Mesothelial cell of epicardium (in vitro differentiated cells): ENCODE data around the gene DLK1. TPM values are rescaled to one million over a fixed set of nuclear protein-coding genes. Genes with fewer than 3 reads are reported as not detected.

Source experiments
- DNase-seq, 2 experiments: peaks; one replicate each; pipeline ENCODE4 v3.0.0; 2021; ENCODE audit warnings: low spot score in 2 of 2; ENCODE audit not compliant: unreplicated experiment in 2 of 2
- H3K27ac Mint-ChIP-seq: 2 replicates; pipeline ENCODE4 v1.8.0; 2021; ENCODE audit warnings: mixed read lengths
- H3K27me3 Mint-ChIP-seq: 2 replicates; pipeline ENCODE4 v1.8.0; 2021; ENCODE audit warnings: low read depth, mixed read lengths
- H3K36me3 Mint-ChIP-seq: 2 replicates; pipeline ENCODE4 v1.8.0; 2021; ENCODE audit warnings: mixed read lengths
- H3K4me1 Mint-ChIP-seq: 2 replicates; pipeline ENCODE4 v1.8.0; 2021; ENCODE audit warnings: mixed read lengths
- H3K4me3 Mint-ChIP-seq: 2 replicates; pipeline ENCODE4 v1.8.0; 2021; ENCODE audit warnings: mild to moderate bottlenecking, moderate library complexity, mixed read lengths
- H3K9me3 Mint-ChIP-seq: 2 replicates; pipeline ENCODE4 v1.8.0; 2021; ENCODE audit warnings: mixed read lengths
- CTCF ChIP-seq: fragments of 200-600 bp; sonication (generic); IDR thresholded peaks from one replicate; pipeline ENCODE4 v1.5.0; 2021; ENCODE audit warnings: antibody characterized with exemption; ENCODE audit not compliant: unreplicated experiment
- total RNA-seq: library from RNA; stranded (reverse); gene quantifications from 3 replicates; pipeline ENCODE4 v1.2.1, GENCODE V29; 2021

Gene DLK1
- total RNA-seq, 1 donor from 2014 or later, result 1,080 TPM

GRCh38 chr14:100693877-100694578, 32.7 kb upstream of the DLK1 start:
- TF ChIP-seq CTCF, result no peak
- no peaks in the 10 kb centered on the region for H3K36me3 Mint-ChIP-seq
- H3K27ac Mint-ChIP-seq, result peak overlapping the region; percentile 36
- no peaks in the 10 kb centered on the region for H3K27me3 Mint-ChIP-seq
- H3K4me3 Mint-ChIP-seq, result no peak overlapping the region
- no peaks in the 10 kb centered on the region for H3K9me3 Mint-ChIP-seq
- DNase-seq, result no peak
- peaks cover 66% of the 10 kb centered on the region for H3K4me1 Mint-ChIP-seq

GRCh38 chr14:100694579-100695422, 31.9 kb upstream of the DLK1 start:
- DNase-seq, result no peak
- H3K4me3 Mint-ChIP-seq, result no peak overlapping the region
- H3K4me1 Mint-ChIP-seq, result peaks cover 64% of the 10 kb centered on the region
- no peaks in the 10 kb centered on the region for H3K9me3 Mint-ChIP-seq
- H3K27ac Mint-ChIP-seq, result peak overlapping the region; percentile 77
- no peak for TF ChIP-seq CTCF
- H3K27me3 Mint-ChIP-seq, result no peaks in the 10 kb centered on the region
- H3K36me3 Mint-ChIP-seq, result no peaks in the 10 kb centered on the region

GRCh38 chr14:100695423-100695738, 31.3 kb upstream of the DLK1 start:
- Mint-ChIP-seq H3K27me3 (no peaks in the 10 kb centered on the region), H3K27ac (peak overlapping the region; percentile 77), H3K36me3 (no peaks in the 10 kb centered on the region), H3K4me3 (no peak overlapping the region), H3K9me3 (no peaks in the 10 kb centered on the region), H3K4me1 (peaks cover 64% of the 10 kb centered on the region)
- no peak for DNase-seq
- TF ChIP-seq CTCF, result no peak

- peaks cover 64% of the 10 kb centered on the region for H3K4me1 Mint-ChIP-seq
- no peaks in the 10 kb centered on the region for H3K36me3 Mint-ChIP-seq
- no peaks in the 10 kb centered on the region for H3K9me3 Mint-ChIP-seq
- H3K4me3 Mint-ChIP-seq, result no peak overlapping the region
- H3K27me3 Mint-ChIP-seq, result no peaks in the 10 kb centered on the region
- peak overlapping the region; percentile 87 for H3K27ac Mint-ChIP-seq
- DNase-seq, result no peak
- no peak for TF ChIP-seq CTCF
Observed at GRCh38 chr14:100696008-100696407, 30.7 kb upstream of the DLK1 start.

- DNase-seq, result no peak
- peak overlapping the region; percentile 27 for H3K4me3 Mint-ChIP-seq
- no peak for TF ChIP-seq CTCF
- H3K36me3 Mint-ChIP-seq, result no peaks in the 10 kb centered on the region
- no peaks in the 10 kb centered on the region for H3K27me3 Mint-ChIP-seq
- peak overlapping the region; percentile 87 for H3K27ac Mint-ChIP-seq
- no peaks in the 10 kb centered on the region for H3K9me3 Mint-ChIP-seq
- H3K4me1 Mint-ChIP-seq, result peaks cover 58% of the 10 kb centered on the region
Observed at GRCh38 chr14:100696590-100696989, 30.1 kb upstream of the DLK1 start.
